Central memory CD8-positive, alpha-beta T cell (primary cell): ENCODE data around the gene MTUS2.

ENCODE experiments used
- ATAC-seq: fragments of 150-1000 bp; cut with Tn5 transposase; replicated peaks from 2 replicates; pipeline ENCODE4 v1.10.0; 2022; ENCODE audit warnings: mild to moderate bottlenecking, moderate FRiP score, moderate number of reproducible peaks; ENCODE audit not compliant: poor library complexity, severe bottlenecking; ENCODE audit errors: extremely low read depth
- DNase-seq, 2 donors: peaks; one replicate each; pipeline ENCODE4 v3.0.0; 2021; ENCODE audit warnings: low spot score in 2 of 2
- H3K27ac Mint-ChIP-seq: one replicate; pipeline ENCODE4 v1.8.0; 2022; ENCODE audit warnings: low read depth, mild to moderate bottlenecking, moderate library complexity, mixed read lengths
- H3K27me3 Mint-ChIP-seq: one replicate; pipeline ENCODE4 v1.8.0; 2022; ENCODE audit warnings: mixed read lengths
- H3K36me3 Mint-ChIP-seq: one replicate; pipeline ENCODE4 v1.8.0; 2022; ENCODE audit warnings: mild to moderate bottlenecking, moderate library complexity, mixed read lengths; ENCODE audit not compliant: insufficient read depth
- H3K4me1 Mint-ChIP-seq: one replicate; pipeline ENCODE4 v1.8.0; 2022; ENCODE audit warnings: mixed read lengths
- H3K4me3 Mint-ChIP-seq: one replicate; pipeline ENCODE4 v1.8.0; 2022; ENCODE audit warnings: mild to moderate bottlenecking, moderate library complexity, mixed read lengths
- H3K9me3 Mint-ChIP-seq: one replicate; pipeline ENCODE4 v1.8.0; 2022; ENCODE audit warnings: mixed read lengths

The MTUS2 gene

GRCh38 chr13:28826368-28826767 lies 6.2 kb downstream of the MTUS2 start:
- ATAC-seq, result no peak

GRCh38 chr13:28830580-28830979 lies 10.4 kb downstream of the MTUS2 start:
- DNase-seq, result no peak
- Mint-ChIP-seq H3K4me3 (no peak overlapping the region), H3K4me1 (no peaks in the 10 kb centered on the region), H3K27ac (no peak overlapping the region), H3K9me3 (peaks cover 20% of the 10 kb centered on the region), H3K27me3 (peaks cover 3% of the 10 kb centered on the region), H3K36me3 (no peaks in the 10 kb centered on the region)
- no peak for ATAC-seq

More at GRCh38 chr13:28826368-28826767, 6.2 kb downstream of the MTUS2 start:
- no peak overlapping the region for H3K4me3 Mint-ChIP-seq
- no peaks in the 10 kb centered on the region for H3K4me1 Mint-ChIP-seq
- H3K36me3 Mint-ChIP-seq, result no peaks in the 10 kb centered on the region
- H3K9me3 Mint-ChIP-seq, result peaks cover 19% of the 10 kb centered on the region
- H3K27me3 Mint-ChIP-seq, result peaks cover 45% of the 10 kb centered on the region
- no peak overlapping the region for H3K27ac Mint-ChIP-seq
- no peak for DNase-seq

- H3K4me3 Mint-ChIP-seq, result no peak overlapping the region
- no peaks in the 10 kb centered on the region for H3K27me3 Mint-ChIP-seq
- no peaks in the 10 kb centered on the region for H3K4me1 Mint-ChIP-seq
- no peak overlapping the region for H3K27ac Mint-ChIP-seq
- H3K36me3 Mint-ChIP-seq, result no peaks in the 10 kb centered on the region
- DNase-seq, result no peak
- peaks cover 20% of the 10 kb centered on the region for H3K9me3 Mint-ChIP-seq
- no peak for ATAC-seq
Observed at GRCh38 chr13:28831117-28831516, 11.0 kb downstream of the MTUS2 start.

- peaks cover 9% of the 10 kb centered on the region for H3K27me3 Mint-ChIP-seq
- no peaks in the 10 kb centered on the region for H3K36me3 Mint-ChIP-seq
- ATAC-seq, result no peak
- H3K9me3 Mint-ChIP-seq, result no peaks in the 10 kb centered on the region
- DNase-seq, result no peak
- H3K4me3 Mint-ChIP-seq, result no peak overlapping the region
- no peaks in the 10 kb centered on the region for H3K4me1 Mint-ChIP-seq
- H3K27ac Mint-ChIP-seq, result no peak overlapping the region
Observed at GRCh38 chr13:28837111-28837510, 17.0 kb downstream of the MTUS2 start.

- H3K4me1 Mint-ChIP-seq, result no peaks in the 10 kb centered on the region
- ATAC-seq (no peak), DNase-seq (no peak)
- no peak overlapping the region for H3K4me3 Mint-ChIP-seq
- no peaks in the 10 kb centered on the region for H3K9me3 Mint-ChIP-seq
- H3K27me3 Mint-ChIP-seq, result peaks cover 25% of the 10 kb centered on the region
- no peak overlapping the region for H3K27ac Mint-ChIP-seq
- H3K36me3 Mint-ChIP-seq, result no peaks in the 10 kb centered on the region
Observed at GRCh38 chr13:28843639-28844038, 23.5 kb downstream of the MTUS2 start.

GRCh38 chr13:28849441-28849840 lies 29.3 kb downstream of the MTUS2 start:
- no peak for ATAC-seq
- Mint-ChIP-seq H3K9me3 (no peaks in the 10 kb centered on the region), H3K36me3 (no peaks in the 10 kb centered on the region), H3K4me1 (no peaks in the 10 kb centered on the region), H3K27me3 (peaks cover 12% of the 10 kb centered on the region), H3K4me3 (no peak overlapping the region), H3K27ac (no peak overlapping the region)
- no peak for DNase-seq

GRCh38 chr13:28850226-28850625 lies 30.1 kb downstream of the MTUS2 start:
- Mint-ChIP-seq H3K27me3 (peaks cover 16% of the 10 kb centered on the region), H3K27ac (no peak overlapping the region), H3K4me1 (no peaks in the 10 kb centered on the region), H3K36me3 (no peaks in the 10 kb centered on the region), H3K4me3 (no peak overlapping the region), H3K9me3 (no peaks in the 10 kb centered on the region)
- ATAC-seq, result no peak
- no peak for DNase-seq

- Mint-ChIP-seq H3K4me1 (no peaks in the 10 kb centered on the region), H3K9me3 (no peaks in the 10 kb centered on the region), H3K27me3 (peaks cover 21% of the 10 kb centered on the region), H3K27ac (no peak overlapping the region), H3K36me3 (no peaks in the 10 kb centered on the region), H3K4me3 (no peak overlapping the region)
- ATAC-seq (no peak), DNase-seq (no peak)
Observed at GRCh38 chr13:28851422-28851821, 31.3 kb downstream of the MTUS2 start.

GRCh38 chr13:28854657-28855056 lies 34.5 kb downstream of the MTUS2 start:
- Mint-ChIP-seq H3K27me3 (peaks cover 10% of the 10 kb centered on the region), H3K9me3 (no peaks in the 10 kb centered on the region), H3K4me1 (no peaks in the 10 kb centered on the region), H3K4me3 (no peak overlapping the region), H3K27ac (no peak overlapping the region), H3K36me3 (no peaks in the 10 kb centered on the region)
- no peak for ATAC-seq
- no peak for DNase-seq

- Mint-ChIP-seq H3K27me3 (peaks cover 10% of the 10 kb centered on the region), H3K4me3 (no peak overlapping the region), H3K9me3 (no peaks in the 10 kb centered on the region), H3K27ac (no peak overlapping the region), H3K36me3 (no peaks in the 10 kb centered on the region), H3K4me1 (no peaks in the 10 kb centered on the region)
- ATAC-seq (no peak), DNase-seq (no peak)
Observed at GRCh38 chr13:28856287-28856686, 36.1 kb downstream of the MTUS2 start.

- Mint-ChIP-seq H3K36me3 (no peaks in the 10 kb centered on the region), H3K27ac (no peak overlapping the region), H3K9me3 (no peaks in the 10 kb centered on the region), H3K27me3 (peaks cover 10% of the 10 kb centered on the region), H3K4me3 (no peak overlapping the region), H3K4me1 (no peaks in the 10 kb centered on the region)
- ATAC-seq (no peak), DNase-seq (no peak)
Observed at GRCh38 chr13:28859069-28859468, 38.9 kb downstream of the MTUS2 start.

- H3K36me3 Mint-ChIP-seq, result peaks cover under 1% of the 10 kb centered on the region
- H3K9me3 Mint-ChIP-seq, result no peaks in the 10 kb centered on the region
- H3K4me1 Mint-ChIP-seq, result no peaks in the 10 kb centered on the region
- no peak overlapping the region for H3K27ac Mint-ChIP-seq
- H3K4me3 Mint-ChIP-seq, result no peak overlapping the region
- H3K27me3 Mint-ChIP-seq, result peaks cover 10% of the 10 kb centered on the region
- DNase-seq (no peak), ATAC-seq (no peak)
Observed at GRCh38 chr13:28859717-28860116, 39.6 kb downstream of the MTUS2 start.

- Mint-ChIP-seq H3K4me3 (no peak overlapping the region), H3K27me3 (no peaks in the 10 kb centered on the region), H3K4me1 (no peaks in the 10 kb centered on the region), H3K27ac (no peak overlapping the region), H3K9me3 (no peaks in the 10 kb centered on the region), H3K36me3 (peaks cover 2% of the 10 kb centered on the region)
- ATAC-seq (no peak), DNase-seq (no peak)
Observed at GRCh38 chr13:28864544-28864943, 44.4 kb downstream of the MTUS2 start.
